HG03432 (cell line): Measurements from ENCODE around the gene CEP104.
"Not testable (repeated sequence)": the region's sequence is repeated elsewhere in the genome, so short reads cannot be mapped to it uniquely, and the experiment has no call there.

ENCODE experiments used
- ATAC-seq: cut with Tn5 transposase; IDR thresholded peaks from one replicate; pipeline ENCODE4 v1.9.1; 2021; ENCODE audit warnings: mild to moderate bottlenecking, moderate library complexity; ENCODE audit not compliant: unreplicated experiment

The CEP104 gene

DNA sequence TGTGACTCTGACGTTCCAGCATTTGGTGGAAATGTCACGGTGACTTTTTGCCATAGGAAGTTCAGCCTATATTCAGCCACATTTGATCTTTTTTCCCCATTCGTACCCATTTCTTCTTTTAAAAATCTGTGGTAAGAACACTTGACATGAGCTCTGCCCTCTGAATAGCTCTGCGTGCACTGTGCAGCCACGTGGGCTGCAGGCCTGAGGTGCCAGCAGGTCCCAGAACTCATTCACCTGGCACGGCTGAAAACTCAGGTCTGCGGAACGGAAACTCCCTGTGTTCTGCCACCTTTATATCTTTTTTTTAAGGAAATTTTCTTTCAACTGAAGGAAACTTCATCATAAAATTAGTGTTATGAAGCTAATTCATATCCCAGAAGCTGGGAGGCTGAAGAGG, 28.6 kb downstream of the CEP104 start:
- no peak for ATAC-seq

DNA sequence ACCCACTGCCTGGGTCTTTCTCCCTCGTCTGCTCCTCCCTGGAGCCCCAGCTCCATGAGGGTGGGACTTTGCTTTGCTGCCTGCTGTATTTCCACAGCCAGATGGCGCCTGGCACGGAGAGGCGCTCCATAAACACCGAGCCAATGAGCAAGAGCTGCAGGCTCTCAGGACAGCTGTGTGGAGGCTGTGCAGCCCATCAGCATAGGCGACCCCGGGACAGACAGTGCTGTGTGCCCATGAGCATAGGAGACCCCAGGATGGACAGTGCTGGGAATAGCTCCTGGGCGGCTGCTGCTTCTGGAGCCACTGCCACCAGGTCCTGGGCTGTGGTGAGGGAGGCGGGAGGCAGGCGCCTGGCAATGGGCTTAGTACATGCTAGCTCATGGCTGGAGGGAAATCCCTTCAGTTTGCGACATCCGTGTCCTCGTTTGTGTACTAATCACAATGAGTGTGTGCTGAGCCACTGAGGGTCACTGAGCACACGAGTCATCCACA, 29.2 kb downstream of the CEP104 start:
- ATAC-seq = no peak

DNA sequence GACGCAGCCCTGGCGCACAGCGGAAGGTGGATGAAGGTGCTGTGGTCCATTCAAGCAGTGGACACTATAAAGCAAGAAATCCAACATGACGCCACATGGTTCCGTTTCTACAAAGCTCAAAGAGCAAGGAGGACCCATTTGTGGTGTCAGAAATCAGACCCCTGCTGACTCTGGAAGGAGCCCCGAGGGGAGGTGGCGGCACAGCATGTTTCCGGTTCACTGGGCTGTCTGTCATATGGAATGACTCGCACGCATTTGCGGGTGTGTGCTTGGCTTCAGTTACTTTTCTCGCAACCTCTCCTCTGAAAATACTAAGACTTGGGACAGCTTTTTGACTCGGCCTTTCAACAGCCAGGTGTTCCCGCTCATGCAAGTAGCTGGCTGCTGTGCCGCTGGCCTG, 31.7 kb downstream of the CEP104 start:
- ATAC-seq = no peak

DNA sequence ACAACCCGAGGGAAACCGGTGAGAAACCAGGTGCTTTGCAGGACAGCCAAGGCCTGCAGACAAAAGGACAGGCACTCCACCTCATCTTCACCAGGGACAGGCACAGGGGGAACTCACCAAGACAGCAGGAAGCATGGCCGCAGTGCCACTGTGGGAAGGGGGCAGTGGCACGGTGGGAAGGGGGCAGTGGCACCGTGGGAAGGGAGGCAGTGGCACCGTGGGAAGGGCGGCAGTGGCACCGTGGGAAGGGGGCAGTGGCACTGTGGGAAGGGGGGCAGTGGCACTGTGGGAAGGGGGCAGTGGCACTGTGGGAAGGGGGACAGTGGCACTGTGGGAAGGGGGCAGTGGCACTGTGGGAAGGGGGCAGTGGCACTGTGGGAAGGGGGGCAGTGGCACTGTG, 32.4 kb downstream of the CEP104 start:
- no peak for ATAC-seq

DNA sequence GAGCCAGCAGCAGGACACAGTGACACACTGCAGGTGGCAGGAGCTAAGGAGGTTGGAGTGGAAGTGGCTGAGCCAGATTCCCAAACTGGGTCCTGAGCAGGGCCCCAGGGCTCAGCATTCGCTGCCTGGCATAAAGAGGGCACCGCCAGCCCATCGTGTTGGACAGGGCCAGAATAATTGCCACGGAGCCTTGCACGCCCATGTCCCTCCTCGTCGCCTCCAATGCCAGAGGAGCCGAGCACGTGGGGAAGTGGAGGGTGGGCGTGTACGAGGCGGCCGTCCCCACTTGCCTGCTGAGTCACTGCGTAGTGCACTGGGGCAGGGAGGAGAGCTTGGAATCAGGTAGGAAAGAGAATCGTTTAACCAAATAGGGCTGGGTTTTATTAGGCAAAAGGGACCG, 34.6 kb downstream of the CEP104 start:
- ATAC-seq = no peak

DNA sequence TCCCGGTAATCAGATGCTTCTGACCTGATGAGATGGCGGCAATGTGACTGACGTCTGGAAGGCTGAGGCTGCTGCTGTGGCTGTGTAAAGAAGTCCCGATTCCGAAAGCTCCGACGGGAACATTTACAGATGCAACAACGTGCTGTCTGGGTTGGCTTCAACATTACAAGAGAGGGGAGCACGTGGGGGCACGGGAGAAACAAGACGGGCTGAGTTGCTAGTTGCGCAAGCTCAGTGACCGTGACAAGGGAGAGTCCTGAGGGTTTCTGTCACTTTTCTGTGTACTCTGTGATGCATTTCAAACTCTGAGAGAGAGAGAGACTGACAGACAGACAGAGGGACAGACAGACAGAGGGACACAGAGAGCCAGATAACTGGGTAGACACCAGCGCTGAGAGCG, 35.1 kb downstream of the CEP104 start:
- no peak for ATAC-seq

DNA sequence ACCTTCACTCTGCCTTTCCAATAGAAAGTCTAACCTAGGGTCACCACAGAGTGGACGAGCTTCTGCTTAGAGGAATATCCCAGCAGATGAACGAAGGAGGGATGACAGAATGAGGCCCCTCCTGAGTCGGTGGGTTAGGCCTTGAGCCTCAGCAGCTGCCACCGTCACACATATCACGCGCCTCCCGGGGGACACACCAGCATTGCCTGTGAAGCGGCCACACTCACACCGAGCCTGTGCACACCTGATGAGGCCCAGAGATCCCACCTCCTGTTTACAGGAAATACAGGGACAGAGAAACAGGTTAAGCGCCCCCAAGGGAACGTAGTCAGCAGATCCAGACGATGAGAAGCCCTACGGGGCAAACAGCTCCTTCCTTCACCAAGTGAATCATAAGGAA, 35.6 kb downstream of the CEP104 start:
- ATAC-seq = no peak

DNA sequence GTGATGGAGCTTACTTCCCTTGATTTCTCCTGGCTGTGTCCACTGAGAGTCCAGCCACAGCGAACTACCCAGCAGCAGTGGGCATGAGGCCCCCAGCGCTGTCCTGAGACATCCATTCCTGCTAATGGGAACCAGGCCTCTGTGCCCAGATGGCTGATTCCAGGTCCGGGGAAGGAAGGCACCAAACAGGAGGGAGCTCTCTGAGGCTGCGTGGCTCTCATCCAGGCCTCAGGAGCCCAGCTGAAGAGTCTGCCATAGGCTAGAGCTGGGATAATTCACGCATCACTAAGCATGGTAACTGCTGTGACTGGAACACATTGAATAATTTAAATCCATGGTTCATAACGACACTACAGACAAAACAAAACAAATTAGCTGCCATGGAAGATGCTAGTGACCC, 36.0 kb downstream of the CEP104 start:
- ATAC-seq = no peak

DNA sequence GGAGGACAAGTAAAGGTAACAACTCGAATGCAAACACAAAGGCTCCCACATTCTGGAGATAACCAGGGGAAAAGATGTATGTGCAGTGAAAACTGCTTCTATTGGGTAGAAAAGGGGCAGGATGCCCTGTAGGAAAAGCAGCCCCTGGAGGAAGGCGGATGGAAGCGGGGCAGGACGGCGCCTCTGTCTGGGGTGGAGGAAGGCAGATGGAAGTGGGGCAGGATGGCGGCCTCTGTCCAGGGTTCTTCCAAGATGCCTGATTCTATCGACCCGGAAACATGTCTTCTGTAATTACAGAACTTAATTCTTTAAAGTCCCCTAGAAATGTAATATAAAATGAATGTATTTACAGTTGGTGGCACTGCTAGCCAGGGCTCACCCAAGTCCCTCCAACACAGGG, 36.7 kb downstream of the CEP104 start:
- ATAC-seq = no peak

DNA sequence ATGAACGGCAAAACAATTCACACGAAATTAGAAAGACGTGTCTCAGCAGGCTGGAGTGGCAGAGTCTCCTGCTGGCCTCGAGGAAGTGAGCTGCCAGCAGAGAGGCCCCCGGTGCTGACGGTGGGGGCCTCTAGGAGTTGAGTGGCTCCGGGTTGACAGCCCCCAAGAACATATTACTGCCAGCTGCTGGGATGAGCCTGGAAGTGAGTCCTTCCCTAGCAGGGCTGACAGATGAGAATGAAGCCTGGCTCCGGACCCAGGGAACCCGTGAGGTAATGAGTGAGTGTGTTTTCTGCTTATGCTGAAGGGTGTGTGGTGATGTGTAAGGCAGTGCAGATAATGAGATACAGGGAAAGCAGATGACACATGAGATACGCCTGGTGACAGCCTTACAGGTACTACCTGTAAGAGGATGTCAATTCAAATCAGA, 37.2 kb downstream of the CEP104 start:
- ATAC-seq = no peak

DNA sequence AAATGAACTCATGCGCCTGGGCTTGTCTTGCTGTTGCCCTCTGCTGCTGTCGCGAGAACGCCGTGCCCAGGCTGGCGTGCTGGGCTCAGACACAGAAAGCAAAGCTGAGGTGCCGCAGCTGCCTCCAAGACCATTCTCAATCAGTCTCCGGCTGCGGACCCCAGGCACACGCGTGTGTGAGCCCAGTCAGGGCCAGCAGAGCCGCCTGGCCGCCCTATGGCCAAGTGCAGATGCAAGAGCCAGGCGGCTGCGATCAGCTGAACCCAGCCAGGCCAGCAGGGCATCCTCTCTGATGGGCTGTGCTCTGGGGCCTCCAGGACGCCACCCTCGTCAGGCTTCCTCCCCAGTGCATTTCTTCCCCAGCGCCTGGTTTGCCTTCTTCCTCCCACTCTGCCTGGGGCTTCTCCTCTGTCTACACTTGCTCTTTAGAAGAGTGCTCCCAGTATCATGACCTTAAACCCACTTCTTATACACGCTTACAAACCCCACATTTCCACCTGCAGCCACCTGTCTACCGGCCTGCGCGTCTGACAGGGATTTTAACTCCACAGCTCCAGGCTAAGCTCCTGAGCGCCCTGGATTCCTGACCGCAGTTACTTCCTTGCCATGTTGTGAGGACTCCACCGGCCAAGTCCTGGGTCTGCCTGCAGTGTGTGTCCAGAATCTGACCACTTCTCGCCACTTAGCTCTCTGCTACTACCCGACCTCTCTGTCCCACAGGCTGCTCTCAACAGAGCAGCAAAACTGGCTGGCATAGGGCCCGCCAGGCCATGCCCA, 39.0 kb downstream of the CEP104 start:
- no peak for ATAC-seq

DNA sequence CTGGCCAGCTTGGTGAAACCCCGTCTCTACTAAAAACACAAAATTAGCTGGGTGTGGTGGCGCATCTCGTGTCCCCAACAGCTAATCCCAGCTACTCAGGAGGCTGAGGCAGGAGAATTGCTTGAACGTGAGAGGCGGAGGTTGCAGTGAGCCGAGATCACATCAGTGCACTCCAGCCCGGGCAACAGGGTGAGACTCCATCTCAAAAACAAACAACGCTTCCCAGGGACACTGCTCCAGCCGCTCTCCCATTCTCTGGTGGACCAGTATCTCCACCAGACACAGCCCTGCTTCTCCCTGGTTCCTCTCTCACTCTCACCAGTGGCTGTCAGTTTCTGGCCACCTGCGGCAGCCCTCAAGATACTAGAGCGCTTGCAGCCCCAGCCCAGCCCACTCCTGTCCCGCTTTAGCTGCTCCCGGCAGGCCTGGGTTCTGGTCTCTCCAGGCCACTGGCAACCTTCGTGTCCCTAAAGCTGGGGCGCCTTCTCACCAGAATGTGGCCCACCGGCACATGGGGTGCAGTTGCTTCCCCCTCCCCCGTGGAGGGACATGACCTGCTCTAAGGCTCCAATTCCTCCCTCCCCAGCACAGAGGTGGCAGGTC, 39.8 kb downstream of the CEP104 start:
- ATAC-seq = no peak

DNA sequence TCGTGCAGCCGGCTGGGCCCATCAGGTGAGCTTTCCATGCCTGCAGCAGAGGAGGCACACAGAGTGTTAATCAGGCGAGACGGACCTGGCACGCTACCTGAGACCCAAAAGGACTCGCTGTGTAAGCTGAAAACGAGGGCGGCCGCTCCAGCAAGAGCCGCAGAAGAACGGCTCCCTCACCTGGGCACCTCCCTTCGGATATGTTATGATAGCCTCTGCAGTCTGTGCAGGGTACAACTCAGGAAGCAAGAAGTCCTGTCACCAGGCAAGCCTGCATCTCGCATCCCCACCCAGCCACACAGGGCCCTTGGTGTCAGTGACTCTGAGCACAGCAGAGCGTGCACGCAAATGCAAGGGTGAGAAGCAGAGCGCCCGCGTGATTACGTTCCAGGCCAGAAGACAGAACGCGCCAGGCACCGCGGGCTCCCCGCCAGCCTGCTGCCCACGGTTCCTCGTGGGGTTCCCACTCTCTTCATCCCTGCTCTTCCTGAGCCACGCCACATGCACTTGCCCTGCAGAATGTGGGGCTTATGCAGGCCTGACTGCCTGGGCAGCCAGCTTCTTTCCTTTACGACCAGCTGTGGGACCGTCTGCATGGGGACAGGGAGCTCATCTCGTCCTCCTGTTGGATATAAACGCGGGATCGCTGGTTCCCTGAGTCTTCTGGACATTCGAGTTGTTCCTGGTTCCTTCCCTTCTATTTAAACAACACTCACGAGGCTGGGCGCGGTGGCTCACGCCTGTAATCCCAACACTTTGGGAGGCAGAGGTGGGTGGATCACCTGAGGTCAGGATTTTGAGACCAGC, 40.5 kb downstream of the CEP104 start:
- ATAC-seq = no peak

DNA sequence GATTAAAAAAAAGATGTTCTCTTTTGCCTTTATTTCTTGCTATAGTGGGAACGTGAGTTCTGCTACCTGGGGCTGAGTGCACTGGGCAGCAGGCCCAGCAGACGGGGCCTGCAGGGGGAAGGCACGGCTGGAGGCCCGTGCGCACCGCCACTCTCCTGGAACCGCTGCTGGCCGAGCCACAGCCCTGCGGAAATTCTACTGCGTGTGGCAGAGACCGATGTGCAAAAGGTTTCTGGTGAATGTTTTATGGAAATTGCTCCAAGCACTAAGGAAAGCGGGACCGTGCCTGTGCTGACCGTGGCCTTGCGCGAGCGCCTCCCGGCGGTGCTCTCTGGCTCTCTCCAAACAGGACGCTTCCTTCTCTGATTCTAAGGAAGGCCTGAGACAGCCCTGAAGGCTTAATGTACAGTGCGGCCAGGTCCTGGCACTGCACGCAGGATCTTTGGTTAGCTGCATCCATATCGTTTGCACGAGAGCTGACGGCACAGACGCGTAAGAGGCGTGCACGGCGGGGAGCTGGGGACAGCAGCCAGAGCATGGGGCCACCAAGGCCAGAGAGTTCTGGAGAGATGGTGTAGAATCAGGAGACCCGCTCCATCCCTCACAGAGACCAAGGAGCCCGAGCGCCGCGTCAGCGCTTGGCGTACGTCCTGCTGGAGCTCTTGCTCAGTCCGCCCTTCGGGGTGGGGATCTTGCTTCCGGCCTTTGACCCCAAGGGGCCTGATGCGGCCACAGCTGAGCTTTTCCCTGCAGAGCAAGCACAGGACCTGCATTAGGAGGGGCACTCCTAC, 42.0 kb downstream of the CEP104 start:
- ATAC-seq = no peak

DNA sequence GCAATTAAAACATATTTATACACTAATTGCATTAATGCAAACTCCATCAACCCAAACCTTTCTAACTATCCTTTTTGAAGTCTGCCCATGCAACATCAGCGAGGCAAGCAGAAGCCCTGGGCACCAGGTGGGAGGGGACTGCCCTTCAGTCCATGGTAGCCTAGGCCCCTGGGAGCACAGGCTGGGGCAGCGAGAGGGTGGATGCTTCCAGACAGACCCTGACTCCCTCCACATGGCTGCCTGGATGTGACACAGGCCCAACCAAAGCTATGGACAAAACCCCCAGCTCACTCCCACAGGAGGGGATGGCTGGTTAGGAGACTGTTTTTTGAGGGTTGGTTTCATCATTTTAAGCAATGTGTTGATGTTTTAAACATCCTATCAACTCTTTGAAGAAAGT, 42.9 kb downstream of the CEP104 start:
- no peak for ATAC-seq

DNA sequence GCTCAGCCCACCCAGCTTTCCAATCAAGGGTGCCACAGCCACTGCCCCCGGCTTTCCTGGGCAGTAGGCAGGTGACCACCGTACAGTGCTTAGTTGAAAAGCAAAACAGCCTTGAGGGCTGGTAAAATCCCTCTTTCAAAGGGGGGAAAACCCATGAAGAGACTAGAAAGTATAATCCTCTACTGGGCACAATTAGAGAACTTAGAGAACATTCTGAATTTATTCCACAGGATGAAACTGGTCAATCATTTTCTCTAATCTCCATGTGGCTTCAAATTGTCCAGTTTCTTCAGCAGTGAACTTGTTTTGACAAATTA, 45.5 kb downstream of the CEP104 start:
- no peak for ATAC-seq

DNA sequence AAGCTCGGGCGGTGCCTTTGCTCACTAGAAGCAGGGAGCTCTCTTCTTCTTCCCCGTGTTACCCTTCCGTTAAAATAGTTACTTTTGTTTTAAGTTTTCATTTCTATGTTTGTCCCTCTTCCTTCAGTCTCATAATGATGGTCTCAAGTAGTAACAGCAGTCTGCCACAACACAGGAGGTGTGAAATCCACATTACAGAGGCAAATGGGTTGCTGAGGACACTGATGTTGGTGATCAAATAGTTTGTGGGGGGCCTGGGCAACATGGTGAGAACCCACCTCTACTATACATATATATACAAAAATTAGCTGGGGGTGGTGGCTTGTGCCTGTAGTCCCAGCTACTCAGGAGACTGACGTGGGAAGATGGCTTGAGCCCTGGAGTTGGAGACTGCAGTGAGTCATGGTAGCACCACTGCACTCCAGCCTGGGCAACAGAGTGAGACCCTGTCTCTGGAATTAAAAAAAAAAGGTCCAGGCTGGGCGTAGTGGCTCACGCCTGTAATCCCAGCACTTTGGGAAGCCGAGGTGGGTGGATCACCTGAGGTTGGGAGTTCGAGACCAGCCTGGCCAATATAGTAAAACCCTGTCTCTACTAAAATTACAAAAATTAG, 46.8 kb downstream of the CEP104 start:
- ATAC-seq = not testable (repeated sequence)

DNA sequence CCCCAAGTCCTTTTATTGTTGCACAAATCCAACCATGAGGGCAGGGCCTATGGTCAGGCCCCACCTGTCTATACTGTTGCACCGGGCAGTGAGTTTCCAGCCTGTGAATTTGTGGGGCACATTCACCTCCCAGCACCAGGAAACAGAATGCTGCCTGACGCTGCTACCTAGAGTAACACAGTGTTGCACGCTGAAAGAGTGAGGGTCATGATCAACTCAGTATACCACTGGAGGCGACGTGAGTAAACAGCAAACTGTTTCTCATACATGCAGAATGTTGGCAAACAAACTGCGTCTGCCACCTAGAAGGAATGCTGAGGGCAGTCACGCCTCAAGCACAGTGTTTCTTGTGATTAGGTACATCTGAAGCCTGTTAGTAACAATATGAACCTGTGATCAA, 47.3 kb downstream of the CEP104 start:
- no peak for ATAC-seq

DNA sequence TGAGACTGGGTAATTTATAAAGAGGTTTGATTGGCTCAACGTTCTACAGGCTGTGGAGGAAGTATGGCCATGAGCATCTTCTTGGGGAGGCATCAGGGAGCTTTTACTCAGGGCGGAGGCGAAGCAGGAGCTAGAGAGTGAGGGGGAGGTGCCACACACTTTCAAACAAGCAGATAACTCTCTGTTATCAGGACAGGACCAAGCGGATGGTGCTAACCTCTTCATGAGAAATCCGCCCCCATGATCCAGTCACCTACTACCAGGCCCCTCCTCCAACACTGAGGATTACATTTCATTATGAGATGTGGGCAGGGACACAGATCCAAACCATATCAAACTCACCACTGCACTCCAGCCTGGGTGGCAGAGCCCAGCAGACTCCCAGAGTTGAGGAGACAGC, 49.2 kb downstream of the CEP104 start:
- no peak for ATAC-seq

DNA sequence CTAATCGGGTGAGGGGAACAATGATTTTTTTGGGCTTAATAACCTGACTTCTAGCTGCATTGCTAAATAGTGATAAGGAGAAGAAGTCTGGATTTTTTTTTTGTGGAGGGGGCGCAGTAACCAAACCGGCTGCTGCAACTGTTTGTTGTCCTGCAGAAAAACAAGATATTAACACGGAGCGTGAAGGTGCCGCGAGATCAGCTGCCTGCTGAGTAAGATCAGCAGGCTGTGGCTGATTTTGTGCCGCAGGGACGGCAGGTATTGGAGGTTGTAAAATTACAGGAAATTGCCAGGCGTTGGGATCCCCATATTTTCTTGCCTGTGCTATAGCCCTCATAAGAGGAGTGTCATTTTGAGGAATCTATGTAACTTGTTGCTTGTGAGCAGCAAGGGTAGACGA, 52.0 kb downstream of the CEP104 start:
- no peak for ATAC-seq

DNA sequence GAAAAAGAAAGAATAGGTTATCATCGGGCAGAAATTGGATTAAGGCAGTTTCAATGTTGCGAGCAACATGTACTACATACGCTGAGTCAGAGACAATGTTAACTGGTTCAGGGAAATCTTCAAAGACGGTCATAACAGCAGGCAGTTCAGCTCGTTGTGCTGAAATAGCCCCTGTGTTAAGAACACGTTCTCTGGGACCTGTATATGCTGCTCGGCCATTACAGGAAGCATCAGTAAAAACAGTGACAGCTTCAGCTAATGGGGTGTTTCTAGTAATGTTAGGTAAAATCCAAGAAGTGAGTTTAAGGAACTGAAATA, 52.4 kb downstream of the CEP104 start:
- ATAC-seq = not testable (repeated sequence)
